HEK293 (cell line): ENCODE results near the gene LMOD3.

Source experiments
- CTCF ChIA-PET: fragments of 350-600 bp; formaldehyde crosslinking; extraction: SDS; loops from one replicate; lab custom pipeline; 2021; ENCODE audit warnings: antibody characterized with exemption; lab: Yijun Ruan, JAX
- POLR2A ChIA-PET: fragments of 300-600 bp; formaldehyde crosslinking; extraction: SDS; loops from one replicate; lab custom pipeline; 2020; ENCODE audit warnings: antibody characterized with exemption, inconsistent platforms; lab: Yijun Ruan, JAX
- H3K27ac ChIP-seq: fragments of 200-500 bp; sonication (Bioruptor generic); 2 replicates; pipeline ENCODE4 v1.5.1; 2014; ENCODE audit warnings: low read depth, low read length, control low read depth, inconsistent platforms; ENCODE audit errors: extremely low read depth
- H3K36me3 ChIP-seq, 2 experiments: fragments of 200-500 bp in 1 of 2; sonication (Bioruptor generic) in 1 of 2; 1 replicate in 1 of 2; 2 replicates in 1 of 2; pipeline ENCODE4 v1.5.1; 2014 to 2017; ENCODE audit warnings: inconsistent platforms in 2 of 2, low read length in 2 of 2; ENCODE audit not compliant: control insufficient read depth in 2 of 2, insufficient read depth in 1 of 2
- H3K4me1 ChIP-seq: fragments of 200-500 bp; sonication (Bioruptor generic); 2 replicates; pipeline ENCODE4 v1.5.1; 2014; ENCODE audit warnings: mild to moderate bottlenecking, low read length, inconsistent platforms; ENCODE audit not compliant: control insufficient read depth, insufficient read depth
- H3K4me3 ChIP-seq: 2 replicates; pipeline ENCODE4 v1.5.1; 2011; ENCODE audit warnings: low read depth, mild to moderate bottlenecking, control low read depth, low read length, moderate library complexity
- H3K9me3 ChIP-seq: fragments of 200-500 bp; sonication (Bioruptor generic); 2 replicates; pipeline ENCODE4 v1.5.1; 2014; ENCODE audit warnings: low read depth, low read length, inconsistent platforms; ENCODE audit not compliant: control insufficient read depth, insufficient read depth
- HIC1 ChIP-seq: fragments of 450-650 bp; formaldehyde crosslinking; IDR thresholded peaks from 2 replicates; pipeline ENCODE4 v1.5.1; 2016; ENCODE audit warnings: missing biosample characterization, missing genetic modification characterization
- KLF17 ChIP-seq: fragments of 450-650 bp; formaldehyde crosslinking; IDR thresholded peaks from 2 replicates; pipeline ENCODE4 v1.5.1; 2016; ENCODE audit warnings: missing biosample characterization, missing genetic modification characterization
- MYNN ChIP-seq: fragments of 450-650 bp; formaldehyde crosslinking; IDR thresholded peaks from 2 replicates; pipeline ENCODE4 v1.5.1; 2016; ENCODE audit warnings: missing biosample characterization, missing genetic modification characterization, borderline replicate concordance
- OSR2 ChIP-seq: fragments of 450-650 bp; formaldehyde crosslinking; IDR thresholded peaks from 2 replicates; pipeline ENCODE4 v1.5.1; 2016; ENCODE audit warnings: missing biosample characterization, missing genetic modification characterization
- PRDM6 ChIP-seq: fragments of 450-650 bp; formaldehyde crosslinking; IDR thresholded peaks from 2 replicates; pipeline ENCODE4 v1.5.1; 2017; ENCODE audit warnings: missing biosample characterization, missing genetic modification characterization
- ZNF112 ChIP-seq: fragments of 450-650 bp; formaldehyde crosslinking; IDR thresholded peaks from 2 replicates; pipeline ENCODE4 v1.5.0; 2017; ENCODE audit warnings: missing biosample characterization, missing genetic modification characterization
- ZNF146 ChIP-seq: fragments of 450-650 bp; formaldehyde crosslinking; IDR thresholded peaks from 2 replicates; pipeline ENCODE4 v1.5.1; 2016; ENCODE audit warnings: missing biosample characterization, missing genetic modification characterization
- ZNF18 ChIP-seq: fragments of 450-650 bp; formaldehyde crosslinking; IDR thresholded peaks from 2 replicates; pipeline ENCODE4 v1.5.1; 2016; ENCODE audit warnings: missing biosample characterization, missing genetic modification characterization
- ZNF202 ChIP-seq: fragments of 450-650 bp; formaldehyde crosslinking; IDR thresholded peaks from 2 replicates; pipeline ENCODE4 v1.5.1; 2016; ENCODE audit warnings: missing biosample characterization, missing genetic modification characterization, borderline replicate concordance
- ZNF350 ChIP-seq: fragments of 450-650 bp; formaldehyde crosslinking; IDR thresholded peaks from 2 replicates; pipeline ENCODE4 v1.5.0; 2017; ENCODE audit warnings: missing biosample characterization, mild to moderate bottlenecking, missing genetic modification characterization
- ZNF354C ChIP-seq: fragments of 450-650 bp; formaldehyde crosslinking; IDR thresholded peaks from 2 replicates; pipeline ENCODE4 v1.5.1; 2016; ENCODE audit warnings: missing biosample characterization, missing genetic modification characterization, low read depth, borderline replicate concordance
- ZNF391 ChIP-seq: fragments of 450-650 bp; formaldehyde crosslinking; IDR thresholded peaks from 2 replicates; pipeline ENCODE4 v1.5.1; 2016; ENCODE audit warnings: low read depth, missing biosample characterization, missing genetic modification characterization, borderline replicate concordance
- ZNF449 ChIP-seq: fragments of 450-650 bp; formaldehyde crosslinking; IDR thresholded peaks from 2 replicates; pipeline ENCODE4 v1.5.1; 2017; ENCODE audit warnings: missing biosample characterization, mild to moderate bottlenecking, missing genetic modification characterization, moderate library complexity
- ZNF610 ChIP-seq: fragments of 450-650 bp; formaldehyde crosslinking; IDR thresholded peaks from 2 replicates; pipeline ENCODE4 v1.5.1; 2016; ENCODE audit warnings: missing biosample characterization, missing genetic modification characterization, borderline replicate concordance
- ZNF660 ChIP-seq: fragments of 450-650 bp; IDR thresholded peaks from 2 replicates; pipeline ENCODE4 v1.5.1; 2018; ENCODE audit warnings: missing biosample characterization, mild to moderate bottlenecking, missing genetic modification characterization

The LMOD3 gene

GRCh38 chr3:69102384-69102783, 20.0 kb downstream of the LMOD3 start:
- no peak overlapping the region for H3K4me3 ChIP-seq
- ChIA-PET CTCF (interaction anchor here (1.5 kb wide), 1 partner anchor 19 kb away, joined by 4 read pairs; no protein-coding TSS in a partner anchor), POLR2A (no interaction called here)
- peaks cover 0 to 45% of the 10 kb centered on the region in 2 experiments; a peak in 2 of 3 replicates for H3K36me3 ChIP-seq
- no peak overlapping the region for H3K27ac ChIP-seq
- no peak for TF ChIP-seq ZNF18 (tag by site-specific recombination)
- no peaks in the 10 kb centered on the region for H3K9me3 ChIP-seq
- H3K4me1 ChIP-seq, result no peaks in the 10 kb centered on the region

GRCh38 chr3:69099576-69099975, 22.8 kb downstream of the LMOD3 start:
- POLR2A ChIA-PET, result interaction anchor here (1.0 kb wide), 1 partner anchor 14 kb away, joined by 3 read pairs; no protein-coding TSS in a partner anchor

More at GRCh38 chr3:69099576-69099975, 22.8 kb downstream of the LMOD3 start:
- CTCF ChIA-PET, result interaction anchor here (2.1 kb wide), 1 partner anchor 21 kb away, joined by 5 read pairs; no protein-coding TSS in a partner anchor
- no peak for TF ChIP-seq ZNF112
- TF ChIP-seq OSR2 (tag by site-specific recombination), result no peak
- no peak for TF ChIP-seq ZNF350
- TF ChIP-seq ZNF354C, result no peak
- no peak for TF ChIP-seq PRDM6 (tag by site-specific recombination)
- no peak for TF ChIP-seq KLF17 (tag by site-specific recombination)
- no peak for TF ChIP-seq MYNN
- no peak for TF ChIP-seq ZNF610 (tag by site-specific recombination)
- no peak for TF ChIP-seq ZNF146 (tag by site-specific recombination)
- TF ChIP-seq ZNF449 (tag by site-specific recombination), result no peak
- no peak for TF ChIP-seq HIC1 (tag by site-specific recombination)
- TF ChIP-seq ZNF202, result no peak
- TF ChIP-seq ZNF660 (tag by site-specific recombination), result no peak
- TF ChIP-seq ZNF391 (tag by site-specific recombination), result no peak
- Histone ChIP-seq H3K4me1 (no peaks in the 10 kb centered on the region), H3K9me3 (no peaks in the 10 kb centered on the region), H3K4me3 (no peak overlapping the region), H3K27ac (no peak overlapping the region), H3K36me3 (peaks cover 0 to 44% of the 10 kb centered on the region in 2 experiments; a peak in 2 of 3 replicates)
